DND-41 (cell line): ENCODE data around the gene WDR5.

Experiments
- ATAC-seq: fragments of 200-7000 bp; cut with Tn5 transposase; 3 replicates; pipeline ENCODE4 v1.9.1; 2021; ENCODE audit warnings: low read depth; ENCODE audit not compliant: insufficient read depth
- DNase-seq: peaks from one replicate; pipeline ENCODE4 v3.0.0-alpha.2; 2020
- H2AFZ ChIP-seq: 2 replicates; pipeline ENCODE4 v1.6.0; 2012; ENCODE audit warnings: low read depth, low read length
- H3K27ac ChIP-seq: 2 replicates; pipeline ENCODE4 v1.5.1; 2012; ENCODE audit warnings: low read length, inconsistent platforms
- H3K27me3 ChIP-seq: fragments of 200-600 bp; sonication (generic); 2 replicates; pipeline ENCODE4 v1.6.0; 2012; ENCODE audit warnings: low read length, mild to moderate bottlenecking, inconsistent platforms; ENCODE audit not compliant: insufficient read depth, poor library complexity
- H3K36me3 ChIP-seq: 2 replicates; pipeline ENCODE4 v1.5.1; 2012; ENCODE audit warnings: low read length, inconsistent platforms; ENCODE audit not compliant: insufficient read depth
- H3K4me1 ChIP-seq: 2 replicates; pipeline ENCODE4 v1.5.1; 2012; ENCODE audit warnings: mild to moderate bottlenecking, low read length; ENCODE audit not compliant: insufficient read depth
- H3K4me2 ChIP-seq: 2 replicates; pipeline ENCODE4 v1.6.0; 2012; ENCODE audit warnings: mild to moderate bottlenecking, moderate library complexity, low read length, inconsistent platforms; ENCODE audit not compliant: insufficient read depth
- H3K4me3 ChIP-seq, 2 experiments: fragments of 200-600 bp in 1 of 2; shearing (Covaris generic) in 1 of 2; 2 replicates each; pipeline ENCODE4 v1.5.1; 2012 to 2016; ENCODE audit warnings: inconsistent platforms in 2 of 2, low read length in 2 of 2, mild to moderate bottlenecking in 2 of 2, low read depth in 1 of 2, moderate library complexity in 1 of 2
- H3K79me2 ChIP-seq: 2 replicates; pipeline ENCODE4 v1.6.0; 2012; ENCODE audit warnings: low read length, inconsistent platforms; ENCODE audit not compliant: insufficient read depth
- H3K9ac ChIP-seq: 2 replicates; pipeline ENCODE4 v1.6.0; 2012; ENCODE audit warnings: low read depth, mild to moderate bottlenecking, inconsistent platforms, low read length, moderate library complexity
- H3K9me3 ChIP-seq: 2 replicates; pipeline ENCODE4 v1.5.1; 2012; ENCODE audit warnings: low read length, moderate library complexity, mild to moderate bottlenecking, inconsistent platforms; ENCODE audit not compliant: insufficient read depth, severe bottlenecking
- H4K20me1 ChIP-seq: 2 replicates; pipeline ENCODE4 v1.6.0; 2012; ENCODE audit warnings: low read length; ENCODE audit not compliant: insufficient read depth
- EZH2 ChIP-seq: IDR thresholded peaks from 3 replicates; pipeline ENCODE4 v1.6.1; 2012; ENCODE audit warnings: borderline replicate concordance, low read depth, mild to moderate bottlenecking, moderate library complexity, low read length, inconsistent platforms; ENCODE audit not compliant: severe bottlenecking
- TF ChIP-seq, protein P1 (sequence below): IDR thresholded peaks from 2 replicates; pipeline ENCODE4 v1.5.1; 2012; ENCODE audit warnings: borderline replicate concordance, low read length, moderate library complexity, mild to moderate bottlenecking; ENCODE audit not compliant: poor library complexity, severe bottlenecking; ENCODE audit errors: extremely low read depth

The WDR5 gene

GRCh38 chr9:134146774-134147493 is 11.1 kb downstream of the WDR5 start:
- TF ChIP-seq, protein P1, sequence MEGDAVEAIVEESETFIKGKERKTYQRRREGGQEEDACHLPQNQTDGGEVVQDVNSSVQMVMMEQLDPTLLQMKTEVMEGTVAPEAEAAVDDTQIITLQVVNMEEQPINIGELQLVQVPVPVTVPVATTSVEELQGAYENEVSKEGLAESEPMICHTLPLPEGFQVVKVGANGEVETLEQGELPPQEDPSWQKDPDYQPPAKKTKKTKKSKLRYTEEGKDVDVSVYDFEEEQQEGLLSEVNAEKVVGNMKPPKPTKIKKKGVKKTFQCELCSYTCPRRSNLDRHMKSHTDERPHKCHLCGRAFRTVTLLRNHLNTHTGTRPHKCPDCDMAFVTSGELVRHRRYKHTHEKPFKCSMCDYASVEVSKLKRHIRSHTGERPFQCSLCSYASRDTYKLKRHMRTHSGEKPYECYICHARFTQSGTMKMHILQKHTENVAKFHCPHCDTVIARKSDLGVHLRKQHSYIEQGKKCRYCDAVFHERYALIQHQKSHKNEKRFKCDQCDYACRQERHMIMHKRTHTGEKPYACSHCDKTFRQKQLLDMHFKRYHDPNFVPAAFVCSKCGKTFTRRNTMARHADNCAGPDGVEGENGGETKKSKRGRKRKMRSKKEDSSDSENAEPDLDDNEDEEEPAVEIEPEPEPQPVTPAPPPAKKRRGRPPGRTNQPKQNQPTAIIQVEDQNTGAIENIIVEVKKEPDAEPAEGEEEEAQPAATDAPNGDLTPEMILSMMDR = no peak
- no peak for TF ChIP-seq EZH2
- DNase-seq (no peak), ATAC-seq (peak; percentile 50; the same call in 1 of the 3 replicates)
- no peak overlapping the region for H3K4me2 ChIP-seq
- H3K79me2 ChIP-seq = peaks cover 20% of the 10 kb centered on the region; the same call in 1 of the 2 replicates
- H3K9me3 ChIP-seq = no peaks in the 10 kb centered on the region
- no peak overlapping the region for H3K9ac ChIP-seq
- H4K20me1 ChIP-seq = peaks cover 27% of the 10 kb centered on the region
- no peaks in the 10 kb centered on the region for H3K4me1 ChIP-seq
- peaks cover 84% of the 10 kb centered on the region for H3K36me3 ChIP-seq
- no peak overlapping the region for H3K4me3 ChIP-seq
- no peaks in the 10 kb centered on the region for H3K27me3 ChIP-seq
- no peak overlapping the region for H2AFZ ChIP-seq
- no peak overlapping the region for H3K27ac ChIP-seq

GRCh38 chr9:134149380-134149779 is 13.5 kb downstream of the WDR5 start:
- Histone ChIP-seq H4K20me1 (peaks cover 33% of the 10 kb centered on the region), H3K36me3 (peaks cover 91% of the 10 kb centered on the region), H3K27me3 (no peaks in the 10 kb centered on the region), H3K27ac (no peak overlapping the region), H3K4me2 (no peak overlapping the region), H3K79me2 (peaks cover 16% of the 10 kb centered on the region; the same call in 1 of the 2 replicates), H3K9me3 (no peaks in the 10 kb centered on the region), H3K9ac (no peak overlapping the region), H3K4me3 (no peak overlapping the region), H2AFZ (no peak overlapping the region), H3K4me1 (no peaks in the 10 kb centered on the region)
- DNase-seq (no peak), ATAC-seq (no peak)
- TF ChIP-seq EZH2 = no peak
- TF ChIP-seq, protein P1 = no peak

DNA sequence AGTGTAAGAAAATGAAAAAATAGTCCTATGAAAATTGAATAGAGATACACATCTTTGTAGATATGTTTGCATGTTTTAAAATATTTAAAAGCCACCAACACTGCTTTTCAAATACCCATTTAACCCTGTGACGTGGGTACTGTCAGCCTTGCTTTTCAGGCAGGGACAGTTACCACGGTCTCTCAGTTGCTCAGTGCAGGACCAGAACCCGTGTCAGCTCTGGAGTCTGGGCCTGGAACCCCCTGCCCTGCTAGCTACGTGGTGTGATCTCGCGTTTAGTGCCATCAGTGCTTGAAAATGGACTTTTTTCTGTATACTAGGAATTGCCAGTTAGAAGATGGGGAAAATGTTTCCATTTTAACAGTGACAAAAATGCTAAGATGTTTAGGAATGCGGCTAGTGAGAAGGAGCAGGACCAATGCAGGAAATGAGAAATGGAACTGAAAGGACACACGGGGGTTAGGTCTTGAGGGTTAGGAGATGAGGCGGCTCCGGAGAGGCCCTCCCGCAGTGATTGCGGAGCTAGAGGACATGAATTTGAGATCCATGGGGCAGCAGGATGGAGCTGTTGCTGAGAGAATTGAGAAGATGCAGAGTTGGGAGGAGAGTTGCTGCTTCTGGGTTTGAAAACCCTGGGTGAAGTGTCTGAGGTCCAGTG is 14.8 kb downstream of the WDR5 start:
- H2AFZ ChIP-seq = no peak overlapping the region
- H3K4me2 ChIP-seq = no peak overlapping the region

More for the DNA sequence above, 14.8 kb downstream of the WDR5 start:
- no peaks in the 10 kb centered on the region for H3K4me1 ChIP-seq
- H3K79me2 ChIP-seq = peaks cover 10% of the 10 kb centered on the region; the same call in 1 of the 2 replicates
- H3K9ac ChIP-seq = no peak overlapping the region
- TF ChIP-seq, protein P1 = no peak
- TF ChIP-seq EZH2 = no peak
- ATAC-seq (no peak), DNase-seq (no peak)
- no peaks in the 10 kb centered on the region for H3K9me3 ChIP-seq
- no peaks in the 10 kb centered on the region for H3K27me3 ChIP-seq
- H3K36me3 ChIP-seq = peaks cover 91% of the 10 kb centered on the region
- H3K4me3 ChIP-seq = no peak overlapping the region
- H4K20me1 ChIP-seq = peaks cover 28% of the 10 kb centered on the region
- no peak overlapping the region for H3K27ac ChIP-seq
